ENCODE results near the gene KCNK4. TPM values are rescaled to one million over a fixed set of nuclear protein-coding genes. Genes with fewer than 3 reads are reported as not detected.
"Not testable (repeated sequence)": the region's sequence is repeated elsewhere in the genome, so short reads cannot be mapped to it uniquely, and the experiment has no call there.

KCNK4 gene
- polyA plus RNA-seq, 1 donor from 2014 or later, result 1.0 TPM

- Histone ChIP-seq H3K9me2 (ENCODE audit: insufficient read depth, low read length) (no peaks in the 10 kb centered on the region), H3K4me3 (ENCODE audit: low read length) (no peak overlapping the region), H4K20me1 (ENCODE audit: insufficient read depth) (no peaks in the 10 kb centered on the region), H3K27me3 (ENCODE audit: insufficient read depth, low read depth, low read length) (no peaks in the 10 kb centered on the region), H3K9me3 (ENCODE audit: low read length) (no peaks in the 10 kb centered on the region), H2AFZ (ENCODE audit: low read depth, low read length) (no peak overlapping the region), H3K36me3 (ENCODE audit: insufficient read depth, low read length) (no peaks in the 10 kb centered on the region), H3K4me2 (ENCODE audit: low read length) (no peak overlapping the region), H3K27ac (ENCODE audit: low read length) (no peak overlapping the region), H3K79me2 (replicated peaks; ENCODE audit: insufficient read depth, low read length) (peaks cover 13% of the 10 kb centered on the region), H3K9ac (ENCODE audit: low read length) (no peak overlapping the region), H3F3A (ENCODE audit: insufficient read depth, low read length, poor library complexity, severe bottlenecking) (no peaks in the 10 kb centered on the region)
- no peak for TF ChIP-seq CTCF (IDR thresholded peaks at IDR 0.05; ENCODE audit: poor library complexity, severe bottlenecking)
- TF ChIP-seq RAD21 (conservative IDR thresholded peaks at IDR 0.05), result no peak
- TF ChIP-seq EZH2 (IDR thresholded peaks at IDR 0.05; ENCODE audit: borderline replicate concordance, insufficient read depth, low read length, poor library complexity, severe bottlenecking), result no peak
- TF ChIP-seq SMC3 (conservative IDR thresholded peaks at IDR 0.05; ENCODE audit: poor library complexity), result no peak
- TF ChIP-seq TAF1 (IDR thresholded peaks at IDR 0.05; ENCODE audit: low read depth), result no peak
- no peak for TF ChIP-seq MXI1 (conservative IDR thresholded peaks at IDR 0.05; ENCODE audit: poor library complexity, severe bottlenecking)
- TF ChIP-seq, protein P1, sequence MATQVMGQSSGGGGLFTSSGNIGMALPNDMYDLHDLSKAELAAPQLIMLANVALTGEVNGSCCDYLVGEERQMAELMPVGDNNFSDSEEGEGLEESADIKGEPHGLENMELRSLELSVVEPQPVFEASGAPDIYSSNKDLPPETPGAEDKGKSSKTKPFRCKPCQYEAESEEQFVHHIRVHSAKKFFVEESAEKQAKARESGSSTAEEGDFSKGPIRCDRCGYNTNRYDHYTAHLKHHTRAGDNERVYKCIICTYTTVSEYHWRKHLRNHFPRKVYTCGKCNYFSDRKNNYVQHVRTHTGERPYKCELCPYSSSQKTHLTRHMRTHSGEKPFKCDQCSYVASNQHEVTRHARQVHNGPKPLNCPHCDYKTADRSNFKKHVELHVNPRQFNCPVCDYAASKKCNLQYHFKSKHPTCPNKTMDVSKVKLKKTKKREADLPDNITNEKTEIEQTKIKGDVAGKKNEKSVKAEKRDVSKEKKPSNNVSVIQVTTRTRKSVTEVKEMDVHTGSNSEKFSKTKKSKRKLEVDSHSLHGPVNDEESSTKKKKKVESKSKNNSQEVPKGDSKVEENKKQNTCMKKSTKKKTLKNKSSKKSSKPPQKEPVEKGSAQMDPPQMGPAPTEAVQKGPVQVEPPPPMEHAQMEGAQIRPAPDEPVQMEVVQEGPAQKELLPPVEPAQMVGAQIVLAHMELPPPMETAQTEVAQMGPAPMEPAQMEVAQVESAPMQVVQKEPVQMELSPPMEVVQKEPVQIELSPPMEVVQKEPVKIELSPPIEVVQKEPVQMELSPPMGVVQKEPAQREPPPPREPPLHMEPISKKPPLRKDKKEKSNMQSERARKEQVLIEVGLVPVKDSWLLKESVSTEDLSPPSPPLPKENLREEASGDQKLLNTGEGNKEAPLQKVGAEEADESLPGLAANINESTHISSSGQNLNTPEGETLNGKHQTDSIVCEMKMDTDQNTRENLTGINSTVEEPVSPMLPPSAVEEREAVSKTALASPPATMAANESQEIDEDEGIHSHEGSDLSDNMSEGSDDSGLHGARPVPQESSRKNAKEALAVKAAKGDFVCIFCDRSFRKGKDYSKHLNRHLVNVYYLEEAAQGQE (IDR thresholded peaks at IDR 0.05; ENCODE audit: borderline replicate concordance), result no peak
- TF ChIP-seq POLR2AphosphoS5 (IDR thresholded peaks at IDR 0.05), result no peak
- no peak for TF ChIP-seq EP300 (conservative IDR thresholded peaks at IDR 0.05; ENCODE audit: poor library complexity, severe bottlenecking)
Measured at GRCh38 chr11:64322925-64323260, 31.8 kb downstream of the KCNK4 start.

GRCh38 chr11:64323373-64323772 is 32.3 kb downstream of the KCNK4 start:
- Histone ChIP-seq H3K9me3 (ENCODE audit: low read length) (no peaks in the 10 kb centered on the region), H2AFZ (ENCODE audit: low read depth, low read length) (no peak overlapping the region), H3K4me3 (ENCODE audit: low read length) (no peak overlapping the region), H3K9me2 (ENCODE audit: insufficient read depth, low read length) (no peaks in the 10 kb centered on the region), H3K27ac (ENCODE audit: low read length) (no peak overlapping the region), H3F3A (ENCODE audit: insufficient read depth, low read length, poor library complexity, severe bottlenecking) (no peaks in the 10 kb centered on the region), H3K79me2 (replicated peaks; ENCODE audit: insufficient read depth, low read length) (peaks cover 10% of the 10 kb centered on the region), H3K4me2 (ENCODE audit: low read length) (no peak overlapping the region), H3K27me3 (ENCODE audit: insufficient read depth, low read depth, low read length) (no peaks in the 10 kb centered on the region), H3K36me3 (ENCODE audit: insufficient read depth, low read length) (no peaks in the 10 kb centered on the region), H3K9ac (ENCODE audit: low read length) (no peak overlapping the region), H4K20me1 (ENCODE audit: insufficient read depth) (no peaks in the 10 kb centered on the region)
- TF ChIP-seq TAF1 (IDR thresholded peaks at IDR 0.05; ENCODE audit: low read depth), result no peak
- no peak for TF ChIP-seq CTCF (IDR thresholded peaks at IDR 0.05; ENCODE audit: poor library complexity, severe bottlenecking)
- TF ChIP-seq, protein P1 (IDR thresholded peaks at IDR 0.05; ENCODE audit: borderline replicate concordance), result no peak
- TF ChIP-seq POLR2AphosphoS5 (IDR thresholded peaks at IDR 0.05), result no peak
- no peak for TF ChIP-seq EP300 (conservative IDR thresholded peaks at IDR 0.05; ENCODE audit: poor library complexity, severe bottlenecking)
- TF ChIP-seq RAD21 (conservative IDR thresholded peaks at IDR 0.05), result no peak
- no peak for TF ChIP-seq SMC3 (conservative IDR thresholded peaks at IDR 0.05; ENCODE audit: poor library complexity)
- no peak for TF ChIP-seq EZH2 (IDR thresholded peaks at IDR 0.05; ENCODE audit: borderline replicate concordance, insufficient read depth, low read length, poor library complexity, severe bottlenecking)
- TF ChIP-seq MXI1 (conservative IDR thresholded peaks at IDR 0.05; ENCODE audit: poor library complexity, severe bottlenecking), result no peak

- H3K79me2 ChIP-seq (replicated peaks; ENCODE audit: insufficient read depth, low read length); H3K9me3 ChIP-seq (ENCODE audit: low read length); H3K36me3 ChIP-seq (ENCODE audit: insufficient read depth, low read length); H3F3A ChIP-seq (ENCODE audit: insufficient read depth, low read length, poor library complexity, severe bottlenecking); H3K4me3 ChIP-seq (ENCODE audit: low read length); H3K9ac ChIP-seq (ENCODE audit: low read length); H4K20me1 ChIP-seq (ENCODE audit: insufficient read depth); H3K27ac ChIP-seq (ENCODE audit: low read length); H3K4me2 ChIP-seq (ENCODE audit: low read length); H2AFZ ChIP-seq (ENCODE audit: low read depth, low read length); H3K27me3 ChIP-seq (ENCODE audit: insufficient read depth, low read depth, low read length); H3K9me2 ChIP-seq (ENCODE audit: insufficient read depth, low read length): not testable (repeated sequence)
Measured at GRCh38 chr11:64323984-64324383, 32.9 kb downstream of the KCNK4 start.

Data from neural cell (in vitro differentiated cells).